Caco-2 (cell line): Measurements from ENCODE around the gene LAP3. TPM values are rescaled to one million over a fixed set of nuclear protein-coding genes. Genes with fewer than 3 reads are reported as not detected.

ENCODE experiments used
- Bru-seq: library from RNA; stranded (reverse); fragments of 400-500 nt; gene quantifications from one replicate; lab custom pipeline; 2021; lab: Mats Ljungman, UMichigan
- BruChase-seq, 2 experiments: library from RNA; stranded (reverse); fragments of 400-500 nt; gene quantifications; one replicate each; lab custom pipeline; 2021; lab: Mats Ljungman, UMichigan
- BruUV-seq: library from RNA; stranded (reverse); fragments of 400-500 nt; replicated peaks from 2 replicates; lab custom pipeline; 2021; lab: Mats Ljungman, UMichigan
- CTCF ChIA-PET: fragments of 300-600 bp; sonication (Branson Sonifier 250); formaldehyde crosslinking; loops from one replicate; lab custom pipeline; 2022; ENCODE audit warnings: antibody characterized with exemption; lab: Charles Lee
- POLR2A ChIA-PET: fragments of 300-600 bp; sonication (Branson Sonifier 250); formaldehyde crosslinking; loops from one replicate; lab custom pipeline; 2022; ENCODE audit warnings: antibody characterized with exemption; lab: Charles Lee
- DNase-seq, 2 experiments: peaks; one replicate each; pipeline versions ENCODE4 v3.0.0 to v3.0.0-alpha.2; 2020 to 2022
- H3K27me3 ChIP-seq: replicated peaks from 2 replicates; pipeline ENCODE4 v1.6.0; 2011; ENCODE audit warnings: low read length; ENCODE audit not compliant: control insufficient read depth, insufficient read depth
- H3K36me3 ChIP-seq: 2 replicates; pipeline ENCODE4 v1.5.1; 2011; ENCODE audit warnings: low read length; ENCODE audit not compliant: control insufficient read depth, insufficient read depth
- H3K4me1 ChIP-seq: fragments of 250-450 bp; sonication (Bioruptor Pico); 2 replicates; pipeline ENCODE4 v1.5.1; 2020; ENCODE audit warnings: mild to moderate bottlenecking
- H3K4me3 ChIP-seq: 2 replicates; pipeline ENCODE4 v1.5.1; 2011; ENCODE audit warnings: low read depth, mild to moderate bottlenecking, control low read depth, low read length
- H3K9me3 ChIP-seq: fragments of 250-450 bp; sonication (Bioruptor Pico); 2 replicates; pipeline ENCODE4 v1.5.1; 2020; ENCODE audit warnings: mild to moderate bottlenecking, moderate library complexity
- H3K27ac Mint-ChIP-seq: one replicate; pipeline ENCODE4 v1.8.0; 2022; ENCODE audit warnings: mixed read lengths; ENCODE audit not compliant: unreplicated experiment
- H3K27me3 Mint-ChIP-seq: one replicate; pipeline ENCODE4 v1.8.0; 2022; ENCODE audit warnings: mixed read lengths; ENCODE audit not compliant: insufficient read depth, unreplicated experiment
- H3K36me3 Mint-ChIP-seq: one replicate; pipeline ENCODE4 v1.8.0; 2022; ENCODE audit warnings: mild to moderate bottlenecking, mixed read lengths; ENCODE audit not compliant: insufficient read depth, unreplicated experiment
- H3K4me1 Mint-ChIP-seq: one replicate; pipeline ENCODE4 v1.8.0; 2022; ENCODE audit warnings: low read depth, mixed read lengths; ENCODE audit not compliant: unreplicated experiment
- H3K4me3 Mint-ChIP-seq: one replicate; pipeline ENCODE4 v1.8.0; 2022; ENCODE audit warnings: mild to moderate bottlenecking, moderate library complexity, mixed read lengths; ENCODE audit not compliant: unreplicated experiment
- H3K9me3 Mint-ChIP-seq: one replicate; pipeline ENCODE4 v1.8.0; 2022; ENCODE audit warnings: mixed read lengths; ENCODE audit not compliant: unreplicated experiment
- intact Hi-C: fragments of 100-400 bp; cut with micrococcal nuclease; formaldehyde crosslinking; loops from one replicate; pipeline ENCODE4 v1.10.0; 2022; ENCODE audit not compliant: unreplicated experiment
- long read RNA-seq: library from polyadenylated mRNA; stranded (forward); transcript quantifications from one replicate; pipeline ENCODE4 v2.0.0, GENCODE V29; 2022
- total RNA-seq: library from RNA; stranded (reverse); gene quantifications from 2 replicates; pipeline ENCODE4 v1.2.3, GENCODE V29; 2022
- TF ChIP-seq, protein P1 (sequence below), 2 experiments: fragments of 200-600 bp in 1 of 2; IDR thresholded peaks; 1 replicate in 1 of 2; 2 replicates in 1 of 2; pipeline versions ENCODE4 v1.5.1 to v1.8.0; 2011 to 2022; ENCODE audit warnings: antibody characterized with exemption in 1 of 2, control low read depth in 1 of 2, inconsistent platforms in 1 of 2, low read depth in 1 of 2, low read length in 1 of 2, mild to moderate bottlenecking in 1 of 2, moderate library complexity in 1 of 2; ENCODE audit not compliant: insufficient read depth in 1 of 2, severe bottlenecking in 1 of 2, unreplicated experiment in 1 of 2

LAP3 gene
- 62.7 and 65.4 TPM in 2 replicates for total RNA-seq
- percentile 75 among the genes with signal in this experiment for Bru-seq, nascent RNA
- percentile 67 among the genes with signal in this experiment for BruChase-seq, experiment 1, labeled RNA remaining after a 2-hour chase
- percentile 79 among the genes with signal in this experiment for BruChase-seq, experiment 2, labeled RNA remaining after a 6-hour chase
- long read RNA-seq, transcript LAP3-201 (13 exons, 2,213 nt) = major isoform, 182 of 192 reads
- long read RNA-seq, partial matches to known transcripts = 8 of 192 reads
- long read RNA-seq, other reads (novel, unspliced or antisense) = 1 of 192 reads

DNA sequence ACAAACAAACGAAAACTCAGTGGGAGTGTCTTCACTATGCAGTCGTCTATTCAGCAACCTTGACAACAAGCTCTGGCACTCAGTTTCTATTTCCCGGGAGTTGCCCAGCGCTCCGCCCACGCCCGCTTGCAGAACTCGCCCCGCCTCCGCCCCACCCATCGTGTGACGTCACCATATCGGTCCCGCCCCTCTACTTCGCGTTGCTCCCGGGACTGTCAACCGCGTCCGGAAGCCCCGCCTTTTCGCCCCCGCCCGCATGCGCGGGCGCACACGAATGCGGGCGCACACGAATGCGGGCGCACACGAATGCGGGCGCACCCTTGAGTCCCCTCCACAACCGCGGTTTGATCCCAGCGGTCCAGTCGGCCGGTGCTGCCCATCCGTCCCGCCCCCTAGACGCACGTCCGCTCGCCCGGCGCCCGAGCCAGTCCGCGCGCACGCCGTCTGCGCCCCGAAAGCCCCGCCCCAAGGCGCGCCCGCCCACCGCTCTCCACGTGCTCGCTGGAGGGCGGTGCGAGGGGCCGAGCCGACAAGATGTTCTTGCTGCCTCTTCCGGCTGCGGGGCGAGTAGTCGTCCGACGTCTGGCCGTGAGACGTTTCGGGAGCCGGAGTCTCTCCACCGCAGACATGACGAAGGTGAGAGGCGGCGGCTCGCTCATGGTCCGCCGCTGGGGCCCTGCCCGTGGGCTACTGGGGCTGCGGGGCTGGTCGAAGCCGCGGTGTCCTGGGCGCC lies at the start of gene LAP3:
TSS of gene LAP3 (plus strand) at position 267 of the 733 bp plus-strand sequence. CDS start at position 535, 268 bp downstream.
- peak; percentile 96 to 97 for DNase-seq
- Mint-ChIP-seq H3K27ac (peak within 1 kb of the TSS; percentile 88), H3K27me3 (no peaks in the 10 kb centered on the region), H3K4me1 (peaks cover 8% of the 10 kb centered on the region), H3K9me3 (no peaks in the 10 kb centered on the region), H3K4me3 (peak within 1 kb of the TSS; percentile 84), H3K36me3 (peaks cover 22% of the 10 kb centered on the region)
- Histone ChIP-seq H3K36me3 (no peaks in the 10 kb centered on the region), H3K9me3 (no peaks in the 10 kb centered on the region), H3K27me3 (no peaks in the 10 kb centered on the region), H3K4me3 (peak within 1 kb of the TSS; percentile 77), H3K4me1 (peaks cover 16% of the 10 kb centered on the region)
- TF ChIP-seq, protein P1, sequence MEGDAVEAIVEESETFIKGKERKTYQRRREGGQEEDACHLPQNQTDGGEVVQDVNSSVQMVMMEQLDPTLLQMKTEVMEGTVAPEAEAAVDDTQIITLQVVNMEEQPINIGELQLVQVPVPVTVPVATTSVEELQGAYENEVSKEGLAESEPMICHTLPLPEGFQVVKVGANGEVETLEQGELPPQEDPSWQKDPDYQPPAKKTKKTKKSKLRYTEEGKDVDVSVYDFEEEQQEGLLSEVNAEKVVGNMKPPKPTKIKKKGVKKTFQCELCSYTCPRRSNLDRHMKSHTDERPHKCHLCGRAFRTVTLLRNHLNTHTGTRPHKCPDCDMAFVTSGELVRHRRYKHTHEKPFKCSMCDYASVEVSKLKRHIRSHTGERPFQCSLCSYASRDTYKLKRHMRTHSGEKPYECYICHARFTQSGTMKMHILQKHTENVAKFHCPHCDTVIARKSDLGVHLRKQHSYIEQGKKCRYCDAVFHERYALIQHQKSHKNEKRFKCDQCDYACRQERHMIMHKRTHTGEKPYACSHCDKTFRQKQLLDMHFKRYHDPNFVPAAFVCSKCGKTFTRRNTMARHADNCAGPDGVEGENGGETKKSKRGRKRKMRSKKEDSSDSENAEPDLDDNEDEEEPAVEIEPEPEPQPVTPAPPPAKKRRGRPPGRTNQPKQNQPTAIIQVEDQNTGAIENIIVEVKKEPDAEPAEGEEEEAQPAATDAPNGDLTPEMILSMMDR (IDR thresholded peaks at IDR 0.05; ENCODE audit: insufficient read depth in 1 of 2, low read depth in 1 of 2, low read length in 1 of 2, severe bottlenecking in 1 of 2, unreplicated experiment in 1 of 2) = no peak
- ChIA-PET CTCF (interaction anchor here (0.7 to 1.2 kb wide), 3 partner anchors 28 to 29 kb away, joined by 3 to 9 read pairs (median 7); no protein-coding TSS in a partner anchor), POLR2A (interaction anchor here (0.5 to 1.0 kb wide), 3 partner anchors 28 to 233 kb away, joined by 4 to 10 read pairs (median 4); partner anchors contain the start of genes DCAF16 and NCAPG)
- intact Hi-C loops = loop anchor here (1.0 to 5.0 kb wide), 5 partner anchors 18 to 445 kb away; partner anchors contain the start of genes DCAF16, LCORL, MED28 and NCAPG
- no TSS peak for BruUV-seq

DNA sequence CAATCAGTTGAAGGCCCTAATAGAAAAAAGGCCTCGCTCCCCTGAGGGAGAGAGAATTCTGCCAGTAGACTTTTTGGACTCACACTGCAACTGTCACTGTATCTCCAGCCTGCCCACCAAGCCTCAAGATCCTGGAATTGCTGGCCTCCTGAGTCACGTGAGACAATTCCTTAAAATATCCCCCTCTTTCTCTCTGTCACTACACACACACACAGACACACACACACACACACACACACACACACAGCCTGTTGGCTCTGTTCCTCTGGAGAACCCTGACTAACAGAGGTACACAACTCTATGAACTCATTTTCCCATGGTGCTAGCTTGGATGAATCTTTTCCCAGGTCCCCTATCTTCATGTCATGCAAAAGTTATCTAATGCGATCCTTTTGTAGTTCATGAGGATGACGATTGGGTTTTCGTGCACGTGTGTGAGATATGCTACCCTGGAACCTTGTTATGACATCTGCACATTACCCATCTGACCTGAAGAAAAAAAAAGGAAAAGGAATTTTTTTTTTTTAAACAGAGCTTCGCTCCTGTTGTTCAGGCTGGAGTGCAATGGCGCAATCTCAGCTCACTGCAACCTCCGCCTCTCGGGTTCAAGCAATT lies 48.3 kb upstream of the LAP3 start:
- H3K4me3 Mint-ChIP-seq = no peak overlapping the region
- no peak overlapping the region for H3K27ac Mint-ChIP-seq
- ChIA-PET CTCF (no interaction called here), POLR2A (no interaction called here)
- intact Hi-C loops = no loop called here
- no peaks in the 10 kb centered on the region for H3K9me3 Mint-ChIP-seq
- H3K27me3 Mint-ChIP-seq = peaks cover 7% of the 10 kb centered on the region
- Histone ChIP-seq H3K4me3 (no peak overlapping the region), H3K9me3 (no peaks in the 10 kb centered on the region), H3K27me3 (no peaks in the 10 kb centered on the region; the same call in 1 of the 2 replicates), H3K36me3 (no peaks in the 10 kb centered on the region), H3K4me1 (no peaks in the 10 kb centered on the region)
- H3K4me1 Mint-ChIP-seq = no peaks in the 10 kb centered on the region
- H3K36me3 Mint-ChIP-seq = no peaks in the 10 kb centered on the region
- BruUV-seq = no TSS peak
- DNase-seq = no peak
- TF ChIP-seq, protein P1 (IDR thresholded peaks at IDR 0.05; ENCODE audit: insufficient read depth in 1 of 2, low read depth in 1 of 2, low read length in 1 of 2, severe bottlenecking in 1 of 2, unreplicated experiment in 1 of 2) = no peak
